HepG2 (cell line): ENCODE results near the gene GNB1. TPM values are rescaled to one million over a fixed set of nuclear protein-coding genes. Genes with fewer than 3 reads are reported as not detected.

Experiments used
- CREBL2 ChIP-seq: sonication (generic); formaldehyde crosslinking; IDR thresholded peaks from 2 replicates; pipeline ENCODE4 v1.8.1; 2023; ENCODE audit warnings: missing genetic modification reagents, mild to moderate bottlenecking, borderline replicate concordance
- ETV5 ChIP-seq: IDR thresholded peaks from 2 replicates; pipeline ENCODE4 v1.6.1; 2018; ENCODE audit warnings: missing biosample characterization, missing genetic modification reagents, inconsistent platforms, borderline replicate concordance
- HDAC6 ChIP-seq: fragments of 200-600 bp; sonication (generic); IDR thresholded peaks from 2 replicates; pipeline ENCODE4 v1.7.0; 2017; ENCODE audit warnings: mild to moderate bottlenecking, antibody characterized with exemption, low read length, low read depth
- IKZF5 ChIP-seq: IDR thresholded peaks from 2 replicates; pipeline ENCODE4 v1.6.1; 2018; ENCODE audit warnings: missing genetic modification reagents, mild to moderate bottlenecking, missing compliant biosample characterization
- KDM6A ChIP-seq: IDR thresholded peaks from 2 replicates; pipeline ENCODE4 v1.6.1; 2016; ENCODE audit warnings: low read depth
- LBX2 ChIP-seq: sonication (generic); formaldehyde crosslinking; IDR thresholded peaks from 2 replicates; pipeline ENCODE4 v1.5.0; 2020; ENCODE audit warnings: missing genetic modification reagents, mild to moderate bottlenecking, borderline replicate concordance
- ONECUT2 ChIP-seq: sonication (generic); formaldehyde crosslinking; IDR thresholded peaks from 2 replicates; pipeline ENCODE4 v1.4.0; 2020; ENCODE audit warnings: missing genetic modification reagents
- PITX1 ChIP-seq: sonication (generic); formaldehyde crosslinking; IDR thresholded peaks from 2 replicates; pipeline ENCODE4 v1.5.1; 2020; ENCODE audit warnings: mild to moderate bottlenecking, missing genetic modification reagents
- PRDM4 ChIP-seq: sonication (generic); formaldehyde crosslinking; IDR thresholded peaks from 2 replicates; pipeline ENCODE4 v1.9.0; 2021; ENCODE audit warnings: missing genetic modification reagents, borderline replicate concordance
- SAFB2 ChIP-seq: sonication (generic); formaldehyde crosslinking; IDR thresholded peaks from 2 replicates; pipeline ENCODE4 v1.5.1; 2020; ENCODE audit warnings: missing genetic modification reagents, low read depth, mild to moderate bottlenecking, borderline replicate concordance
- ZNF24 ChIP-seq: fragments of 450-650 bp; IDR thresholded peaks from 2 replicates; pipeline ENCODE4 v1.6.1; 2017; ENCODE audit warnings: antibody characterized with exemption, mild to moderate bottlenecking
- ZNF34 ChIP-seq: sonication (generic); formaldehyde crosslinking; IDR thresholded peaks from 2 replicates; pipeline ENCODE4 v1.4.0; 2020; ENCODE audit warnings: mild to moderate bottlenecking, missing genetic modification reagents, borderline replicate concordance
- ZNF550 ChIP-seq: sonication (generic); formaldehyde crosslinking; IDR thresholded peaks from 2 replicates; pipeline ENCODE4 v1.4.0; 2020; ENCODE audit warnings: mild to moderate bottlenecking, missing genetic modification reagents, borderline replicate concordance
- ZNF646 ChIP-seq: sonication (generic); formaldehyde crosslinking; IDR thresholded peaks from 2 replicates; pipeline ENCODE4 v1.9.0; 2021; ENCODE audit warnings: mild to moderate bottlenecking, missing genetic modification reagents
- polyA plus RNA-seq, 8 experiments: library from polyadenylated mRNA; depleted of rRNA in 3 of 8; stranded (reverse) in 7 of 8; unstranded in 1 of 8; fragments of >200 nt; fragmentation: Illumina TruSeq in 4 of 8; extraction: Trizol in 4 of 8; gene quantifications; 2 replicates each; pipeline versions ENCODE4 v1.2.1 to v1.2.3, GENCODE V29; 2011 to 2016; ENCODE audit warnings: low read depth in 4 of 8, missing spikeins in 1 of 8, mixed read lengths in 1 of 8; ENCODE audit not compliant: insufficient read depth in 1 of 8
- total RNA-seq, 5 experiments: library from RNA; depleted of rRNA; stranded (reverse); fragments of >200 nt; fragmentation: Illumina TruSeq; extraction: Trizol; gene quantifications; 2 replicates each; pipeline ENCODE4 v1.2.3, GENCODE V29; 2016; ENCODE audit warnings: low read depth in 1 of 5
- TF ChIP-seq, protein P1 (sequence below): sonication (generic); formaldehyde crosslinking; IDR thresholded peaks from 2 replicates; pipeline ENCODE4 v1.4.0; 2020; ENCODE audit warnings: missing genetic modification reagents

Gene GNB1
- total and polyA plus RNA-seq, 2 of the 13 experiments (the other 11 are each of a cell fraction or from before 2014, with no cell fraction given), result 66.2 to 327 TPM

- no peak for TF ChIP-seq CREBL2
- TF ChIP-seq ONECUT2 (CRISPR knock-in tag), result no peak
- no peak for TF ChIP-seq ETV5 (CRISPR knock-in tag)
- TF ChIP-seq KDM6A, result no peak
- TF ChIP-seq ZNF34, result no peak
- TF ChIP-seq LBX2, result no peak
- TF ChIP-seq SAFB2, result no peak
- TF ChIP-seq IKZF5 (CRISPR knock-in tag), result no peak
- no peak for TF ChIP-seq HDAC6
- TF ChIP-seq ZNF550 (CRISPR knock-in tag), result no peak
- TF ChIP-seq PRDM4 (CRISPR knock-in tag), result no peak
- 0 out of 2 replicates have a peak, but pooled peaks have one; percentile 42 for TF ChIP-seq PITX1 (CRISPR knock-in tag)
- TF ChIP-seq, protein P1, sequence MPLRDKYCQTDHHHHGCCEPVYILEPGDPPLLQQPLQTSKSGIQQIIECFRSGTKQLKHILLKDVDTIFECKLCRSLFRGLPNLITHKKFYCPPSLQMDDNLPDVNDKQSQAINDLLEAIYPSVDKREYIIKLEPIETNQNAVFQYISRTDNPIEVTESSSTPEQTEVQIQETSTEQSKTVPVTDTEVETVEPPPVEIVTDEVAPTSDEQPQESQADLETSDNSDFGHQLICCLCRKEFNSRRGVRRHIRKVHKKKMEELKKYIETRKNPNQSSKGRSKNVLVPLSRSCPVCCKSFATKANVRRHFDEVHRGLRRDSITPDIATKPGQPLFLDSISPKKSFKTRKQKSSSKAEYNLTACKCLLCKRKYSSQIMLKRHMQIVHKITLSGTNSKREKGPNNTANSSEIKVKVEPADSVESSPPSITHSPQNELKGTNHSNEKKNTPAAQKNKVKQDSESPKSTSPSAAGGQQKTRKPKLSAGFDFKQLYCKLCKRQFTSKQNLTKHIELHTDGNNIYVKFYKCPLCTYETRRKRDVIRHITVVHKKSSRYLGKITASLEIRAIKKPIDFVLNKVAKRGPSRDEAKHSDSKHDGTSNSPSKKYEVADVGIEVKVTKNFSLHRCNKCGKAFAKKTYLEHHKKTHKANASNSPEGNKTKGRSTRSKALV (CRISPR knock-in tag), result no peak
- no peak for TF ChIP-seq ZNF646 (CRISPR knock-in tag)
- no peak for TF ChIP-seq ZNF24
Measured at GRCh38 chr1:1899266-1899966, 8.5 kb upstream of the GNB1 start (continued).
